Adipose tissue (tissue), 3 donors: ENCODE results near the gene PLPP1. TPM values are rescaled to one million over a fixed set of nuclear protein-coding genes. Genes with fewer than 3 reads are reported as not detected.
A peak's percentile ranks its signal among the peaks of the same experiment; 100 is the strongest.

ENCODE experiments used
- H3K27ac ChIP-seq: one replicate; pipeline ENCODE4 v1.5.1; 2013; ENCODE audit warnings: low read depth, low read length
- WGBS, 3 donors: extraction: QIAGEN DNeasy Blood & Tissue Kit; methylation state at CpG; one replicate each; pipeline ENCODE4 v1.1.7; 2013; 5-methylcytosine and 5-hydroxymethylcytosine counted together
- polyA plus RNA-seq, 3 donors: library from polyadenylated mRNA; stranded (reverse); fragments of 200-250 nt; gene quantifications; one replicate each; pipeline ENCODE4 v1.2.3, GENCODE V29; 2013
- donor health status: healthy with polysubstance abuse.
- donor health status: Bipolar disorder and iron deficiency.
- donor health status: healthy.

Gene PLPP1
- polyA plus RNA-seq = 100 to 1,000 TPM in 2 of 3 donors, 10 to 100 TPM in 1; 34.3 to 276 (median 150) TPM

- WGBS, 3 donors = 0 to 1% (median 0%) methylated on average over 69 to 91 of the region's 91 CpGs
These were observed at the start of gene PLPP1 for GRCh38 chr5:55534436-55535198. TSS of gene PLPP1 (minus strand) at chr5:55534964. CDS start at chr5:55534629, 335 bp downstream.

DNA sequence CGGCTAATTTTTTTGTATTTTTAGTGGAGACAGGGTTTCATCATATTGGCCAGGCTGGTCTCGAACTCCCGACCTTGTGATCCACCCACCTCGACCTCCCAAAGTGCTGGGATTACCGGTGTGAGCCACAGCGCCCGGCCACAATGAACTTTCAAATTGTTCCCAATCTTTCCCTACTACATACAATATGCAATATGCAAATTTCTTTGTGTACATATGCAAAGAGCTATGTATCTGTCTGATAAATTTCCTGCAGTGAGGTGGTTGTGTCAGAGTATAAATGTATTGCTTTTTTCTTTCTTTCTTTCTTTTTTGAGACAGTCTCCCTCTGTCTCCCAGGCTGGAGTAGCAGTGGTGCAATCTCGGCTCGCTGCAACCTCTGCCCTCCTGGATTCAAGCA is 48.8 kb upstream of the PLPP1 start:
- no peak overlapping the region for H3K27ac ChIP-seq
- WGBS, 3 donors = 90 to 97% (median 96%) methylated on average over 9 of the region's 9 CpGs

More at GRCh38 chr5:55534436-55535198, at the start of gene PLPP1:
- H3K27ac ChIP-seq = peak within 1 kb of the TSS; percentile 48

GRCh38 chr5:55582256-55582655 is 47.5 kb upstream of the PLPP1 start:
- H3K27ac ChIP-seq = no peak overlapping the region
- WGBS, 3 donors = 20 to 48% (median 25%) methylated on average over 2 of the region's 2 CpGs

GRCh38 chr5:55580042-55580441 is 45.3 kb upstream of the PLPP1 start:
- WGBS, 3 donors = 91 to 95% (median 92%) methylated on average over 6 of the region's 6 CpGs
- H3K27ac ChIP-seq = no peak overlapping the region

- H3K27ac ChIP-seq = no peak overlapping the region
These were observed 44.0 kb upstream of the PLPP1 start for GRCh38 chr5:55578771-55579170.

GRCh38 chr5:55577353-55578060 is 42.7 kb upstream of the PLPP1 start:
- 44 to 48% (median 47%) methylated on average over 6 of the region's 6 CpGs for WGBS, 3 donors
- peak overlapping the region; percentile 26 for H3K27ac ChIP-seq

DNA sequence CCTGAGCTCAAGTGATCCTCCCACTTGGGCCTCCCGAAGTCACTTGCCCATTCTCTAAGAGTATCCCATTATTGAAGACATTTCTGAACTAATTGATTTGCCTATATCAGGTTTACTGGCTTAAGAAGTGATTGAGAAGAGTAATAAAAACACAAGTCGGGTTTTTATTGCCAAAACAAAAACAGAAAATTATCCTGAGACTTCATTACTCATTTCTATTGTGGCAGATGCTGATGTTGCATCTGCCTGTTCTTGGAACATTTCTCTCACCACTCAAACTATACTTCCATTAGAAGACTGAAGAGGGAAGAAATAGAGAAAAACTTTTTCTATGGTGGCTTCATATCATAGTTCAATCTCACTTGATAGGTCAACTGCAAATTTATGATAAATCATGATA is 41.9 kb upstream of the PLPP1 start:
- H3K27ac ChIP-seq = no peak overlapping the region
- 44 to 75% (median 55%) methylated on average over 2 of the region's 2 CpGs for WGBS, 3 donors

DNA sequence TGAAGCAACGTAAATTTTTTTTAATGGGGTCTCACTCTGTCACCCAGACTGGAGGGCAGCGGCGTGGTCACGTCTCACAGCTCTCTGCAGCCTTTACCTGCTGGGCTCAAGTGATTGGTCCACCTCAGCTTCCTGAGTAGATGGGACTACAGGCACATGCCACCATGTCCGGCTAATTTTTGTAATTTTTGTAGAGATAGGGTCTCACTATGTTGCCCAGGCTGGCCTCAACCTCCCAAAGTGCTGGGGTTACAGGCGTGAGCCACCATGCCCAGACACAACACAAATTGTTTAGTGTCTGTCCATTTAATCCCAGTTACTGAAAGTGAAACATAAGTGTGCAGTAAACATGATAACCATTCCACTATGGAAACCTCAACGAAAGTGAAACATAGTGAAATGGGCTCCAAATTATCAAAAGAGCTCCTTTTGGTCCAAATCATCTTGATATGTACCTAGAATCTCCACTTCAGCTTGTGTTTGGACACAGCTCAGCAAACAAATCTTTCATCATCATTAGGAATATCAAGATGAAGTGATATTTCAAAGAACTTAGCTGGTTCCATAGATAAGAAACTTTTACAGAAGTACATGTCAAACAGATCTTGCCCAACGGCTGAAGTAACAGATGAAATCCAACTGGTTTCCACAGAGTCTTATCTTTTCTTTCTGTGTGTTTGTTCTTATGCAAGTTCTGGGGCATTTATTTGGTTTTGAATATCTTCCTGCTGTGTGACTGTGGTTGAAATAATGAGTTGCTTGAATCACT is 41.2 kb upstream of the PLPP1 start:
- WGBS, 3 donors = 80 to 86% (median 81%) methylated on average over 8 of the region's 8 CpGs
- H3K27ac ChIP-seq = no peak overlapping the region

DNA sequence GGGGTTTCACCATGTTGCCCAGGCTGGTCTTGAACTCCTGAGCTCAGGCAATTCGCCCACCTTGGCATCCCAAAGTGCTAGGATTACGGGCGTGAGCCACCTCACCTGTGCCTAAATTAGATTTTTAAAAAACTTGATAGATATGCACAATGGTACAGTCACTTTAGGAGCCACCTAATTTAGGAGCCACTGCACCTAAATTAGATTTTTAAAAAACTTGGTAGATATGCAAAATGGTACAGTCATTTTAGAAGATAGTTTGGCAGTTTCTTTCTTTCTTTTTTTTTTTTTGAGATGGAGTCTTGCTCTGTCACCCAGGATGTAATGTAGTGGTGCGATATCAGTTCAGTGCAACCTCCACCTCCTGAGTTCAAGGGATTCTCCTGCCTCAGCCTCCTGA is 37.8 kb upstream of the PLPP1 start:
- no peak overlapping the region for H3K27ac ChIP-seq
- WGBS, 3 donors = 93 to 96% (median 95%) methylated on average over 4 of the region's 4 CpGs

GRCh38 chr5:55572020-55572419 is 37.3 kb upstream of the PLPP1 start:
- no peak overlapping the region for H3K27ac ChIP-seq

GRCh38 chr5:55570570-55570969 is 35.8 kb upstream of the PLPP1 start:
- 93 to 97% (median 96%) methylated on average over 4 of the region's 4 CpGs for WGBS, 3 donors
- H3K27ac ChIP-seq = no peak overlapping the region

DNA sequence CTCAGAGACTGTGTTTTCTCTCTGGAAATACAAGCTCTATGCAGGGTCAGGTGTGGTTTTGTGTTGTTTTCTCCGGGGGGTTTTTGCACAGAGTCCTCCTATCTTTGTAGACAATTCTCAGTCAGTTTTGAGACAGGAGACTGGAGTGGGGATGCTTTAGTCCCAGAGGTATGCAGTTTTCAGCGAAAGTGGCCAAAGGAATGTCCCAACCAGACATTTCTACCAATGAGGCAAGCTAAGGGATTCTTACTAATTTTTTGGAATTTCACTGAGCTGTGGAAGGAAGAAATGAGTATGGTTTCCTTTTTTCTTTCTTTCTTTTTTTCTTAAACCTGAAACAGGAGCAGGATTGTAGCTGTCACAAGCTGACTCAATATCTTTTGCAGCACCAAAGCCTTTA is 35.3 kb upstream of the PLPP1 start:
- WGBS, 3 donors = 71 to 78% (median 78%) methylated on average over 2 of the region's 2 CpGs
- H3K27ac ChIP-seq = no peak overlapping the region

DNA sequence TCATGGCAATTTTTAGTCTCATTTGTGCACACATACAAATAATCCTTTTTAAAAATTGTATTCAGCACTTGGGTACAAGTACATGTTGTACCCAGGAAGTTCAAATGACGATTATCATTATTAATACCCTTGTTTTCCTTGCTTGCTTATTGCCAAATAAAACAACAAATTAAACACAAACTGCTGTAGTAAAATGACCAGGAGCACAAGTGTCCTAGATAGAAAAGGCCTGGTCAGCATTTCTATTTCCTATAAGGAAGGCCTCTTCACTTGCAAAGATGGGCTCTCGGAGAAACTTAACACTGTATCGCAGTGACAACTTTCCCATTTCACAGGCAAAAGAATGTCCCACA is 34.7 kb upstream of the PLPP1 start:
- WGBS, 3 donors = 74 to 92% (median 80%) methylated on average over 3 of the region's 3 CpGs
- no peak overlapping the region for H3K27ac ChIP-seq

DNA sequence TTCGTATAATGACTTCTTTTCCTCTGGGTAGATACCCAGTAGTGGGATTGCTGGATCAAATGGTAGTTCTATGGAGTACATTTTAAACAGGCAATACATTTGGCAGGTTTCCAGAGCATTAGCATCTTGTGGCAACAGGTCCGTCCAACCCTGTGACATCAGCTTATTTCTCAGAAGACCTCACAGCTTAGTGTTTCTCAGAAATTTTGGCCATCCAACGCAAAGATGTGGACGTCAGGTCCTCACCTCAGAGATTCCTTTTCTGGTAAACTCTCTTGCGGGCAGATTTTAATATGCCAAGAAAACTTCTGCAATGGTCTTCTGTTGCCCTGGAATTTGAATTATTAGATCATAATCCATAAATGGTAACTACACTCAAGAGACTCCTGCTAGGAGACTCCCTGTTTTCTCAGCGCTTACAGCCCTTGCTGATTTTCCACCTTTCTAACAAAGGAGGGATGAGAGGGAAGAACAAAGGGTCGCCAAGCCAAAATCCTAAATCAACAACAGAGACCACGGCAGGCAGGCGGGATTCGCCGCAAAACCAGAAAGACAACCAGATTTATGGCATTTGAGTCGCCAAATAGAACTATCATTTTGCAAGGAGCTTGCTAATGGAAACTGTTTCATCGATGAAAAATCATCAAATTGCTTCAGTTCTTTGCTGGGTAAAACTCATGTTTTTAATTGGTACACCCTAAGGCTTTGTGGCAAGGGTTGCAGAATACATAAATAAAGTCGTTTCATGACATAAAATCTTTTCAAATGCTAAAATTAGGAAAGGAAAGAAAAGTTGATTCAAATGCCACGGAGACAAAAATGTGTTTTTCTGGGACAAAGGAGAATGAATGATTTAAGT is 34.1 kb upstream of the PLPP1 start:
- peak overlapping the region; percentile 36 for H3K27ac ChIP-seq
- WGBS, 3 donors = 53 to 80% (median 68%) methylated on average over 15 of the region's 15 CpGs

DNA sequence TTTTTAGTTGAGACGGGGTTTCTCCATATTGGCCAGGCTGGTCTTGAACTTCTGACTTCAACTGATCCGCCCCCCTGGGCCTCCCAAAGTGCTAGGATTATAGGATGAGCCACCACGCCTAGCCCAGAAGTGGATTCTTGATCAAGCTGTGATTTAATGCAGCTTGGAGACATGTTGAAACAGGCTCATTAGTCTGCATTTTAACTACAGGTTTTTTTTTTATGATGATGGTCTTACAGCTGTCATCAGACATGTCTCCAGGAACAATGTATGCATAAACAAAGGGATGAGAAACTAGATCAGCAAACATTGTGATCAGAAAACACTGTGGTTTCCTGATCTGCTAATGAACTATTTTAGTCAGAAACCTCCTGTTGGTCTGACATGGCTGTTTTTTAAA is 30.0 kb upstream of the PLPP1 start:
- H3K27ac ChIP-seq = no peak overlapping the region
- 86 to 96% (median 90%) methylated on average over 3 of the region's 3 CpGs for WGBS, 3 donors

DNA sequence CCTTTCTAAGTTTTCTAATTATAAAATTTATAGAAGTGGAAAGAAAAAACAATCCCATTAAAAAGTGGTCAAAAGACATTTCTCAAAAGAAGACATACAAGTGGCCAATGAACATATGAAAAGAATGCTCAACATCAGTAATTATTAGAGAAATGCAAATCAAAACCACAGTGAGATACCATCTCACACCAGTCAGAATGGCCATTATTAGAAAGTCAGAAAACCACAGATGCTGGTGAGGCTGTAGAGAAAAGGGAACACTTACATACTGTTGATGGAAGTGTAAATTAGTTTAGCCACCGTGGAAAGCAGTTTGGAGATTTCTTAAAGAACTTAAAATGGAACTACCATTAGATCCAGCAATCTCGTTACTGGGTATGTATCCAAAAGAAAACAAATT is 23.7 kb upstream of the PLPP1 start:
- 92 to 98% (median 96%) methylated on average over 2 of the region's 2 CpGs for WGBS, 3 donors
- no peak overlapping the region for H3K27ac ChIP-seq

- WGBS, 3 donors = 88 to 92% (median 90%) methylated on average over 3 of the region's 3 CpGs
- no peak overlapping the region for H3K27ac ChIP-seq
These were observed 22.4 kb upstream of the PLPP1 start for GRCh38 chr5:55557123-55557522.

- H3K27ac ChIP-seq = no peak overlapping the region
- 62 to 86% (median 65%) methylated on average over 2 of the region's 2 CpGs for WGBS, 3 donors
These were observed 19.9 kb upstream of the PLPP1 start for GRCh38 chr5:55554585-55555202.
